H9 (cell line): ENCODE measurements around the gene TSPAN18. TPM values are rescaled to one million over a fixed set of nuclear protein-coding genes. Genes with fewer than 3 reads are reported as not detected.

Source experiments
- DNase-seq: peaks from one replicate; pipeline ENCODE4 v3.0.0-alpha.2; 2017
- H2AFZ ChIP-seq: one replicate; pipeline ENCODE4 v1.6.1; 2013; ENCODE audit warnings: mild to moderate bottlenecking, low read length, control low read depth, moderate library complexity
- H2AK5ac ChIP-seq: 2 replicates; pipeline ENCODE4 v1.6.1; 2013; ENCODE audit warnings: low read length, control low read depth, mixed read lengths; ENCODE audit not compliant: insufficient read length
- H2BK120ac ChIP-seq: one replicate; pipeline ENCODE4 v1.6.1; 2013; ENCODE audit warnings: low read depth, mild to moderate bottlenecking, low read length, control low read depth, inconsistent platforms; ENCODE audit not compliant: poor library complexity, severe bottlenecking
- H2BK12ac ChIP-seq: 2 replicates; pipeline ENCODE4 v1.6.1; 2013; ENCODE audit warnings: low read length, control low read depth, mixed read lengths, low read depth; ENCODE audit not compliant: insufficient read length
- H2BK15ac ChIP-seq: 2 replicates; pipeline ENCODE4 v1.6.1; 2013; ENCODE audit warnings: low read depth, low read length, control low read depth
- H2BK20ac ChIP-seq: one replicate; pipeline ENCODE4 v1.6.1; 2013; ENCODE audit warnings: low read depth, mild to moderate bottlenecking, low read length, control low read depth, inconsistent platforms; ENCODE audit not compliant: poor library complexity, severe bottlenecking
- H2BK5ac ChIP-seq: 2 replicates; pipeline ENCODE4 v1.6.1; 2013; ENCODE audit warnings: low read length, control low read depth, mixed read lengths; ENCODE audit not compliant: insufficient read length
- H3K14ac ChIP-seq: 2 replicates; pipeline ENCODE4 v1.6.1; 2013; ENCODE audit warnings: low read length, control low read depth; ENCODE audit not compliant: insufficient read depth
- H3K18ac ChIP-seq: 2 replicates; pipeline ENCODE4 v1.6.1; 2013; ENCODE audit warnings: low read depth, mild to moderate bottlenecking, mixed read lengths, low read length, control low read depth; ENCODE audit not compliant: insufficient read length
- H3K23ac ChIP-seq: 2 replicates; pipeline ENCODE4 v1.6.1; 2013; ENCODE audit warnings: low read length, control low read depth, mixed read lengths, low read depth; ENCODE audit not compliant: insufficient read length
- H3K23me2 ChIP-seq: 2 replicates; pipeline ENCODE4 v1.6.1; 2013; ENCODE audit warnings: low read depth, mild to moderate bottlenecking, mixed read lengths, low read length, control low read depth; ENCODE audit not compliant: insufficient read length, poor library complexity, severe bottlenecking
- H3K27ac ChIP-seq: 2 replicates; pipeline ENCODE4 v1.5.1; 2013; ENCODE audit warnings: low read length, control low read depth, mixed read lengths, low read depth; ENCODE audit not compliant: insufficient read length
- H3K27me3 ChIP-seq: 2 replicates; pipeline ENCODE4 v1.6.1; 2013; ENCODE audit warnings: low read length, control low read depth, inconsistent platforms; ENCODE audit not compliant: insufficient read depth
- H3K4ac ChIP-seq: 2 replicates; pipeline ENCODE4 v1.6.1; 2013; ENCODE audit warnings: low read depth, mild to moderate bottlenecking, control low read depth, inconsistent platforms, low read length, moderate library complexity
- H3K4me1 ChIP-seq: 2 replicates; pipeline ENCODE4 v1.6.1; 2013; ENCODE audit warnings: low read length, control low read depth, inconsistent platforms; ENCODE audit not compliant: insufficient read depth
- H3K4me2 ChIP-seq: 2 replicates; pipeline ENCODE4 v1.6.1; 2013; ENCODE audit warnings: low read length, control low read depth, mixed read lengths; ENCODE audit not compliant: insufficient read length, insufficient read depth
- H3K56ac ChIP-seq: 2 replicates; pipeline ENCODE4 v1.6.1; 2013; ENCODE audit warnings: low read depth, mild to moderate bottlenecking, mixed read lengths, low read length, control low read depth; ENCODE audit not compliant: insufficient read length
- H3K79me1 ChIP-seq: 2 replicates; pipeline ENCODE4 v1.6.1; 2013; ENCODE audit warnings: low read depth, mild to moderate bottlenecking, moderate library complexity, low read length, control low read depth, inconsistent platforms; ENCODE audit not compliant: insufficient read depth, poor library complexity, severe bottlenecking
- H3K79me2 ChIP-seq: 2 replicates; pipeline ENCODE4 v1.6.1; 2013; ENCODE audit warnings: low read length, control low read depth, inconsistent platforms; ENCODE audit not compliant: insufficient read depth
- H3K9ac ChIP-seq: 2 replicates; pipeline ENCODE4 v1.6.1; 2013; ENCODE audit warnings: low read length, control low read depth, mixed read lengths; ENCODE audit not compliant: insufficient read length; ENCODE audit errors: extremely low read depth
- H3K9me3 ChIP-seq: one replicate; pipeline ENCODE4 v1.6.1; 2013; ENCODE audit warnings: low read depth, low read length, inconsistent platforms; ENCODE audit not compliant: control insufficient read depth
- H3T11ph ChIP-seq: one replicate; pipeline ENCODE4 v1.6.1; 2013; ENCODE audit warnings: mild to moderate bottlenecking, low read length, control low read depth, inconsistent platforms
- H4K20me1 ChIP-seq: one replicate; pipeline ENCODE4 v1.6.1; 2013; ENCODE audit not compliant: control insufficient read depth, insufficient read length, insufficient read depth
- H4K5ac ChIP-seq: 2 replicates; pipeline ENCODE4 v1.6.1; 2013; ENCODE audit warnings: low read depth, mild to moderate bottlenecking, mixed read lengths, low read length, control low read depth; ENCODE audit not compliant: insufficient read length
- H4K8ac ChIP-seq: replicated peaks from 2 replicates; pipeline ENCODE4 v1.6.1; 2013; ENCODE audit warnings: low read length, control low read depth, mixed read lengths, low read depth; ENCODE audit not compliant: insufficient read length
- H4K91ac ChIP-seq: 2 replicates; pipeline ENCODE4 v1.6.1; 2013; ENCODE audit warnings: low read depth, mild to moderate bottlenecking, moderate library complexity, mixed read lengths, low read length, control low read depth; ENCODE audit not compliant: insufficient read length
- H3K27ac Mint-ChIP-seq, 3 experiments: 2 replicates in 2 of 3; 3 replicates in 1 of 3; pipeline ENCODE4 v1.8.0; 2020 to 2021; ENCODE audit warnings: mixed read lengths in 3 of 3, mild to moderate bottlenecking in 1 of 3, moderate library complexity in 1 of 3
- H3K27me3 Mint-ChIP-seq: 2 replicates; pipeline ENCODE4 v1.8.0; 2021; ENCODE audit warnings: low read depth, mild to moderate bottlenecking, moderate library complexity, mixed read lengths
- H3K36me3 Mint-ChIP-seq, 3 experiments: 2 replicates in 2 of 3; 3 replicates in 1 of 3; pipeline ENCODE4 v1.8.0; 2020 to 2021; ENCODE audit warnings: low read depth in 3 of 3, mixed read lengths in 3 of 3; ENCODE audit not compliant: insufficient read depth in 1 of 3
- H3K4me1 Mint-ChIP-seq, 2 experiments: 2 replicates each; pipeline ENCODE4 v1.8.0; 2020; ENCODE audit warnings: mixed read lengths in 2 of 2
- H3K4me3 Mint-ChIP-seq, 2 experiments: 2 replicates in 1 of 2; 3 replicates in 1 of 2; pipeline ENCODE4 v1.8.0; 2020 to 2021; ENCODE audit warnings: mild to moderate bottlenecking in 2 of 2, mixed read lengths in 2 of 2, moderate library complexity in 1 of 2
- H3K9me3 Mint-ChIP-seq, 2 experiments: 2 replicates in 1 of 2; 3 replicates in 1 of 2; pipeline ENCODE4 v1.8.0; 2020; ENCODE audit warnings: mild to moderate bottlenecking in 2 of 2, mixed read lengths in 2 of 2, moderate library complexity in 1 of 2
- WGBS: extraction: QIAGEN DNeasy Blood & Tissue Kit; methylation state at CpG from one replicate; pipeline ENCODE4 v1.1.7; 2013; ENCODE audit warnings: missing lambda C conversion rate, low lambda C conversion rate, mixed read lengths; ENCODE audit not compliant: insufficient read length; ENCODE audit errors: extremely low coverage; 5-methylcytosine and 5-hydroxymethylcytosine counted together
- total RNA-seq: library from RNA; stranded (reverse); gene quantifications from 2 replicates; pipeline ENCODE4 v1.2.1, GENCODE V29; 2021
- TF ChIP-seq, protein P1 (sequence below): fragments of 200-600 bp; sonication (generic); conservative IDR thresholded peaks from 3 replicates; pipeline ENCODE4 v1.8.0; 2021; ENCODE audit warnings: antibody characterized with exemption, mild to moderate bottlenecking

Gene TSPAN18
- total RNA-seq, 1 experiment from 2014 or later, result 25.3 TPM

DNA sequence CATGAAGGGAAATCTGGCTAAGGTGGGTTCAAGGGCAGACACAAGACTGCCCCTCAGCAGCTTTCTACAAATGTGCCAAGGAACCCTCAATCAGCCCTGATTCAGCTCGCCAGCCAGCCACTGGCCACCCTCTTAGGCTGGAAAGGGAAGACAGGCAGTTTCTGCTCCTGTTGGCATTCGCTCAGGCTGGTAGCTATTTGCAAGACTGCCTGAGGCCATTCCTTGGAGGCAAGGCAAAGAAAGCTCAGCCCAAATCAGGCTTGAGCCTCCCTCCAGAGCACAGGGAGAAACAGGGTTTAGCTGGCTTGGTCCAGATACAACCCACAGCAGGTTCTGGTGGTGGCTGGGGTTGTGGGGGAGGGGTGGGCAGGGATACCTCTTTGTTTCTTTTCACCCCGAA, 204.7 kb downstream of the TSPAN18 start:
- no peak for DNase-seq
- Histone ChIP-seq H3K9ac (no peak overlapping the region), H2BK15ac (no peak overlapping the region), H2AFZ (no peak overlapping the region), H3K27ac (no peak overlapping the region), H4K20me1 (peaks cover 3% of the 10 kb centered on the region), H3K79me2 (no peaks in the 10 kb centered on the region), H3K14ac (peak overlapping the region; percentile 14; the same call in 1 of the 2 replicates), H3K4me1 (peaks cover 2% of the 10 kb centered on the region; the same call in 1 of the 2 replicates), H2AK5ac (no peak overlapping the region), H2BK12ac (no peak overlapping the region), H3K23me2 (no peaks in the 10 kb centered on the region), H2BK20ac (no peak overlapping the region), H3T11ph (no peak overlapping the region), H3K4me2 (no peak overlapping the region), H3K27me3 (no peaks in the 10 kb centered on the region), H3K79me1 (no peaks in the 10 kb centered on the region), H4K91ac (no peak overlapping the region), H4K8ac (no peak overlapping the region), H3K9me3 (no peaks in the 10 kb centered on the region), H4K5ac (no peak overlapping the region), H3K23ac (no peak overlapping the region), H3K56ac (no peak overlapping the region), H3K4ac (no peak overlapping the region), H2BK5ac (no peak overlapping the region), H3K18ac (no peak overlapping the region), H2BK120ac (no peak overlapping the region)
- WGBS, result no CpG with 5 or more reads among the region's 3 CpGs
- H3K27me3 Mint-ChIP-seq, result peaks cover 7% of the 10 kb centered on the region
- H3K9me3 Mint-ChIP-seq, result no peaks in the 10 kb centered on the region
- H3K36me3 Mint-ChIP-seq, result peaks cover 3 to 27% (median 21%) of the 10 kb centered on the region in 3 experiments; a peak in 6 of 7 replicates
- H3K4me3 Mint-ChIP-seq, result no peak overlapping the region
- peak overlapping the region in 2 of 3 experiments; percentile 8 to 74; a peak in 2 of 7 replicates for H3K27ac Mint-ChIP-seq
- H3K4me1 Mint-ChIP-seq, result peaks cover 45 to 61% of the 10 kb centered on the region in 2 experiments
- TF ChIP-seq, protein P1, sequence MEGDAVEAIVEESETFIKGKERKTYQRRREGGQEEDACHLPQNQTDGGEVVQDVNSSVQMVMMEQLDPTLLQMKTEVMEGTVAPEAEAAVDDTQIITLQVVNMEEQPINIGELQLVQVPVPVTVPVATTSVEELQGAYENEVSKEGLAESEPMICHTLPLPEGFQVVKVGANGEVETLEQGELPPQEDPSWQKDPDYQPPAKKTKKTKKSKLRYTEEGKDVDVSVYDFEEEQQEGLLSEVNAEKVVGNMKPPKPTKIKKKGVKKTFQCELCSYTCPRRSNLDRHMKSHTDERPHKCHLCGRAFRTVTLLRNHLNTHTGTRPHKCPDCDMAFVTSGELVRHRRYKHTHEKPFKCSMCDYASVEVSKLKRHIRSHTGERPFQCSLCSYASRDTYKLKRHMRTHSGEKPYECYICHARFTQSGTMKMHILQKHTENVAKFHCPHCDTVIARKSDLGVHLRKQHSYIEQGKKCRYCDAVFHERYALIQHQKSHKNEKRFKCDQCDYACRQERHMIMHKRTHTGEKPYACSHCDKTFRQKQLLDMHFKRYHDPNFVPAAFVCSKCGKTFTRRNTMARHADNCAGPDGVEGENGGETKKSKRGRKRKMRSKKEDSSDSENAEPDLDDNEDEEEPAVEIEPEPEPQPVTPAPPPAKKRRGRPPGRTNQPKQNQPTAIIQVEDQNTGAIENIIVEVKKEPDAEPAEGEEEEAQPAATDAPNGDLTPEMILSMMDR, result no peak
